ENCODE results near the gene TBCB.
"Not testable (repeated sequence)": the region's sequence is repeated elsewhere in the genome, so short reads cannot be mapped to it uniquely, and the experiment has no call there.

TBCB gene

GRCh38 chr19:36103040-36103626, 12.1 kb upstream of the TBCB start:
- no peak for DNase-seq

GRCh38 chr19:36103842-36104552, 11.3 kb upstream of the TBCB start:
- peak; percentile 93 for DNase-seq

- no peak for DNase-seq
Measured at GRCh38 chr19:36106441-36106840, 8.8 kb upstream of the TBCB start.

DNA sequence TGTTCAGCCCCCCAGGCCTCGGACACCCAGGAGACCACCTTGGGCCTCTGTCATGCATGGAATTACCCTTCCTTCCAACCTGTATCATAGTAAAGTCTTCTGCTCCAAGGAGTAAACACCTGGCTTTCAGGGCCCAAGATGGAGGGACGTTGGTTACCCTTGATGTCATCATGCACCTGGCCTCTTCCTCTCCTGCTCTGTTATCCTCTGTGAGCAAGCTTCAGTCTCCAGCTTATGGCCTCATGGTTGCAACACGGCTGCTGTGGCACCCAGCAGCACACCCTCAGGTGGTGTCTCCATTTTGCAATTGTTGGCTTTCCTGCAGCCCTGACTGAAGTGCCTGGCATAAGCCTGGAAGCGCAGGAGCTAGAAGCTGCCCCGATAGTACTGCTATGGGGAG, 8.3 kb upstream of the TBCB start:
- DNase-seq: no peak

GRCh38 chr19:36108684-36109083, 6.6 kb upstream of the TBCB start:
- DNase-seq: no peak

DNA sequence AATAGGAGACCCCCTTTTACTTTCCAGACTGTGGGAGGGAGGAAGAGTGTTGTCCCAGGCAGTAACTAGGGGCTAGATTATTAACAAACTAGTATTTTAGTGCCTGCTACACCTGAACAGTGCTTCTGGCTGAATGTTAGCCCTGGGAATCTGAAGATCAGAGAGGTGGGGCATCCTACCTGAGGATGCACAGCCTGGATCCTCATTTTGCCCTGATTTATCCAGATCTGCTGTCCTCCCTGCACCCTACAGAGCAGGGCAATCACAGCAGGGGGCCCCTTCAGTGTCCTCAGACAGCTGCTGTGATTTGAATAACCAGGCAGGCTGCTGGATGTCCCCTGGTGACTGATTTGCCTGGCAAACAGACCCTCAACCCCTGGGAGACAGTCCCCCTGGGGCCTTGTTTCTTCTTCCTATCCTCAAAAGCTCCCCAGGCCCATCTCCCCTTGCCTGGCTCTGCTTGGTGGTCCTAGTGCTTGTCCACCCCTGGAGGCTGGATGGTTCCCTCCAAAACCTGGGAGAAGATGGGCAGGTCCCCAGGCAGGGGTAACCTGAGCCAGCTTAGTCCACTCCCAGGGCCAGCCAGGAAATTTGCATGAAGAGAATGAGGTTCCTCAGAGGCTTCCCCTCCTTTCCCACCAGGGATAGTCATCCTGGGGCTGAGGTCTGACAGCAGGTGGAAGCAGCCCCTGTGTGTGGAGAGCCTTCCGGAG, 4.6 kb upstream of the TBCB start, which contains the start of gene OVOL3:
Gene OVOL3, plus strand, starts transcription at position 657 of the 713 bp plus-strand sequence. CDS start 60 bp downstream, outside the sequence.
- DNase-seq: no peak

DNA sequence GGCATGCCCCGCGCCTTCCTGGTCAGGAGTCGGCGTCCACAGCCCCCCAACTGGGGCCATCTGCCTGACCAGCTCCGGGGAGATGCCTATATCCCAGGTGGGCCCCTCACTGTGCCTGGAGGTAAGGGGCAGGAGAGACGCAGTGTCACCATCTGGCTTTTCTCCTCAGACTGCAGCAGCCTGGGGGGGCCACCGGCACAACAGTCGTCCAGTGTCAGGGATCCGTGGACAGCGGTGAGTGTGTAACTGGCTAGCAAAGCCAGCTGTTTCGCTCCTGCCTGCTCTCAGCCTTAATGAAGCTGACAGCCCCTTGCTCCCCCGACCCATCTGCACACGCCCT, 4.1 kb upstream of the TBCB start:
- no peak for DNase-seq

GRCh38 chr19:36112678-36113077, 2.6 kb upstream of the TBCB start:
- DNase-seq: no peak

GRCh38 chr19:36113425-36113824, 1.8 kb upstream of the TBCB start:
- DNase-seq: no peak

- DNase-seq: peak; percentile 16
Measured at GRCh38 chr19:36113894-36114720, 1.2 kb upstream of the TBCB start.

- DNase-seq: peak; percentile 100
Measured at GRCh38 chr19:36114721-36115452, 381 bp upstream of the TBCB start, which contains the start of gene POLR2I. Gene POLR2I, minus strand, starts transcription at chr19:36114875. Its CDS starts 19 bp downstream, at chr19:36114856.

GRCh38 chr19:36116344-36116637, 1.0 kb downstream of the TBCB start:
- DNase-seq: no peak

DNA sequence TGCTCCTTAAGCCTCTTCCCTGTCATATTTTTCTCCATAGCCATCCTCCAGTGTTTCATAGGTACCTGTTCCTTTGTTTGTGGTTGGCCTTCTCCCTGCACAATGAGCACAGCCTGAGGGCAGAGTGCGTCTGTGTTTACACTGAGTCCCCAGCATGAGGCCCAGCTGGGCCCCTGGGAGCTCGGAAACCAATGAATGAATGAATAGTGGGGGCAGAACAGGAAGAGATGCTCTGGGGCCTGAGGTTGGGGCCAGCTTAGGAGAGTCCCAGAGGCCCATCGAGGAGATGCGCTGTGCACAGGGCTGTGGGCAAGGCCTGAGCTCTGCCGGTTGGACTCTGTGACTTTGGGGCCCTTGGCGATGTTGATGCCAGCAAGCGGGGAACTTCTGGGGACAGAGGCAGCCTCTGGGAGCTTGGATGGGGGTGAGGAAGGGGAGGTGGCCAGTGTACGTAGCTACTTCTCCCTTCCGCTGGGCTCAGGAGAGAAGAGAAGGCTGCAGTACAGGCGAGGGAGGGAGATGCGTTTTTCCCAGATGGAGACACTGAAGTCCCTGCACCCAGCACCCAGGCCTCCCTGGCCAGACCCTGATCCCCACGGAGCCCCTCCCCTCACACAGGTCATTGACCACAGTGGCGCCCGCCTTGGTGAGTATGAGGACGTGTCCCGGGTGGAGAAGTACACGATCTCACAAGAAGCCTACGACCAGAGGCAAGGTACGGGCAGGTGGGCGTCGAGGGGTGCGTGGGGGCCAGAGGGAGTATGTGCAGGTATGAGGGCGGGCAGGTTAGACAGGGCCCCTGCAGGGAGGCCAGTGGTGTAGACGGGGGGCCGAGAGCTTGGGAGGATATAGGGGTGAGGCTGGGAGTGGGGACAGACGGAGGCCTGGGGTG, 5.1 kb downstream of the TBCB start:
- no peak for DNase-seq

DNA sequence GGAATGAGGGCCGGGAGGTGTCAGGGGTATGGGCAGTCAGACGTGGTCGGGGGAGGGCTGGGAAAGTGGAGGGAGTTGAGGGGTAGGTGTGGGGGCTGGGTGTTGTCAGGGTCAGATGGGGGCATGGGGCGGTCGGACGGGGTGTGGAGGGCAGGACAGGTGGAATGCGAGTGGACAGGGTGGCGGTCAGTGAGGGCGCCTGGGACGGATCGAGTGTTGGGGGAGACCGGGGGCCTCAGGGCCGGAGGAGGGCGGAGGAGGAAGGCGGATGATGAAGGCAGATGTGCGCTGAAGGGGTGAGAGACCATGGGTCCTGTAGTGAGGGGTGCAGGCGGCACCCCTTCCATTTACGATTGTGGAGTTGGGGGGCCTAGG, 5.7 kb downstream of the TBCB start:
- no peak for DNase-seq

DNA sequence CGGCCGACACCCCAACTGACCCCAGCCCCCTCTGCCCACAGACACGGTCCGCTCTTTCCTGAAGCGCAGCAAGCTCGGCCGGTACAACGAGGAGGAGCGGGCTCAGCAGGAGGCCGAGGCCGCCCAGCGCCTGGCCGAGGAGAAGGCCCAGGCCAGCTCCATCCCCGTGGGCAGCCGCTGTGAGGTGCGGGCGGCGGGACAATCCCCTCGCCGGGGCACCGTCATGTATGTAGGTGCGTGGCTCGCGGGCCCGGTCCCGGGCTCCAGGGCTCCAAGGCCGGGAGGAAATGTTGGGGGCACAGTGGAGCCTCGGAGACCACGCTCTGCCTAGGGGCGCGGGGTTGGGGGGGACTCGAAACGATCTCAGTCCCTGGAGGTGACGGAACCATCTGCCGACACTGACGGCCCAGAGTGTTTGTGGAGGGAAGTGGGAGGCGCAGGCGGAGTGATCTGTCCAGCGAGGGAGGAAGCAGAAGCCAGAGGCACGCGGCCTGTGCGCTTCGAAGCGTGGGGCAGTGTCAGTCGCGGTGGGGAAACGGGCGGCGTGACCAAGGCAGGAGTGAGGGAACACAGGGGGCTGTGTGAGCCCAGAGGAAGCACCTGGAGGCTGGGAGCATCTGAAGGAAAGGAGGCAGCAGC, 6.3 kb downstream of the TBCB start:
- no peak for DNase-seq

DNA sequence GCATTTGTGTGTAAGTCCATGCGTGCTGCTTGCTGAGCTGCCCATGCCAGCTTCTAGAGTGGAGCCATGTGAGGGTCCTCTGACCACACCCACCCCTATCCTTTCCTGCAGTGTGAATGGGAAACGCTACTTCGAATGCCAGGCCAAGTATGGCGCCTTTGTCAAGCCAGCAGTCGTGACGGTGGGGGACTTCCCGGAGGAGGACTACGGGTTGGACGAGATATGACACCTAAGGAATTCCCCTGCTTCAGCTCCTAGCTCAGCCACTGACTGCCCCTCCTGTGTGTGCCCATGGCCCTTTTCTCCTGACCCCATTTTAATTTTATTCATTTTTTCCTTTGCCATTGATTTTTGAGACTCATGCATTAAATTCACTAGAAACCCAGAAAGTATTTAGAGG, 10.3 kb downstream of the TBCB start:
- DNase-seq: no peak

- DNase-seq: no peak
Measured at GRCh38 chr19:36128392-36128736, 13.1 kb downstream of the TBCB start.

DNA sequence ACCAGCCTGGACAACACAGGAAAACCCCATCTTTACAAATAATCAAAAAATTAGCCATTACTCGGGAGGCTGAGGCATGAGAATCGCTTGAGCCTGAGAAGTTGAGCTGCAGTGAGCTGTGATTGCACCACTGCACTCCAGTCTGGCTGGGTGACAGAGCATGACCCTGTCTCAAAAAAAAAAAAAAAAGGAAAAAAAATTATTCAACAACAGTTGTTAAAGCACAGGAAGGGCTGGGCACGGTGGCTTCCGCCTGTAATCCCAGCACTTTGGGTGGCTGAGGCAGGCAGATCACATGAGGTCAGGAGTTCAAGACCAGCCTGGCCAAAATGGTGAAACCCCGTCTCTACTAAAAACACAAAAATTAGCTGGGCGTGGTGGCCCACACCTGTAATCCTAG, 16.0 kb downstream of the TBCB start:
- not testable (repeated sequence) for DNase-seq

DNA sequence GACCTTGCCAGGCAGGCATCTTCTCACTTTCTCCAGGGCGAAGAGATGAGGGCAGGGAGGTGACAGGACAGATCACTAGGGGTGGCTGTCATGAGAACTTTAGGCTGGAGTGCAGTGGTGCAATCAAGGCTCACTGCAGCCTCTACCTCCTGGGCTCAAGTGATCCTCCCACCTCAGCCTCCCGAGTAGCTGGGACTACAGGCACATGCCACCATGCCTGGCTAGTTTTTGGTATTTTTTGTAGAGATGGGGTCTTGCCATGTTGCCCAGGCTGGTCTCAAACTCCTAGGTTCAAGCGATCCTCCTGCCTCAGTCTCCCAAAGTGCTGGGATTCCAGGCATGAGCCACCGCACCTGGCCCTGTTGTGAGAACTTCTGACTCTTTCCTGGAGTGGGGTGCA, 19.6 kb downstream of the TBCB start:
- not testable (repeated sequence) for DNase-seq

- DNase-seq: peak; percentile 62
Measured at GRCh38 chr19:36136964-36137686, 21.9 kb downstream of the TBCB start.

GRCh38 chr19:36139120-36139472, 23.8 kb downstream of the TBCB start:
- DNase-seq: no peak
